OCI-LY1 (cell line): ENCODE measurements around the gene NKD1.

Experiments used
- H2AFZ ChIP-seq: fragments of 200-600 bp; sonication (generic), shearing (Covaris generic); 2 replicates; pipeline ENCODE4 v1.6.0; 2014; ENCODE audit warnings: antibody characterized with exemption, mild to moderate bottlenecking, low read length
- H3F3A ChIP-seq: fragments of 200-600 bp; sonication (generic), shearing (Covaris generic); 2 replicates; pipeline ENCODE4 v1.6.0; 2014; ENCODE audit warnings: mild to moderate bottlenecking, antibody characterized with exemption, low read length, moderate library complexity; ENCODE audit not compliant: insufficient read depth
- H3K27ac ChIP-seq: fragments of 200-600 bp; sonication (generic); 2 replicates; pipeline ENCODE4 v1.5.1; 2014; ENCODE audit warnings: low read length, mixed run types, mild to moderate bottlenecking, low read depth; ENCODE audit not compliant: poor library complexity, severe bottlenecking
- H3K27me3 ChIP-seq: fragments of 200-600 bp; sonication (generic); 2 replicates; pipeline ENCODE4 v1.6.0; 2014; ENCODE audit warnings: antibody characterized with exemption, mild to moderate bottlenecking, low read length, moderate library complexity; ENCODE audit not compliant: insufficient read depth
- H3K36me3 ChIP-seq: fragments of 200-600 bp; sonication (generic); 2 replicates; pipeline ENCODE4 v1.6.1; 2014; ENCODE audit warnings: mild to moderate bottlenecking, antibody characterized with exemption, low read length, moderate library complexity, mixed read lengths; ENCODE audit not compliant: insufficient read depth
- H3K4me1 ChIP-seq: fragments of 200-600 bp; sonication (generic); 2 replicates; pipeline ENCODE4 v1.5.1; 2014; ENCODE audit warnings: mild to moderate bottlenecking, low read length, moderate library complexity; ENCODE audit not compliant: insufficient read depth, severe bottlenecking
- H3K4me2 ChIP-seq: fragments of 200-600 bp; sonication (generic), shearing (Covaris generic); 2 replicates; pipeline ENCODE4 v1.6.1; 2014; ENCODE audit warnings: low read length
- H3K4me3 ChIP-seq: fragments of 200-600 bp; sonication (generic); 2 replicates; pipeline ENCODE4 v1.5.1; 2014; ENCODE audit warnings: low read length, low read depth, mild to moderate bottlenecking, mixed read lengths; ENCODE audit not compliant: poor library complexity, severe bottlenecking
- H3K79me2 ChIP-seq: fragments of 200-600 bp; shearing (Covaris generic); 2 replicates; pipeline ENCODE4 v1.6.1; 2016; ENCODE audit warnings: mixed run types, low read length, mixed read lengths; ENCODE audit not compliant: insufficient read depth
- H3K9ac ChIP-seq: fragments of 200-600 bp; sonication (generic), shearing (Covaris generic); 2 replicates; pipeline ENCODE4 v1.6.1; 2014; ENCODE audit warnings: mild to moderate bottlenecking, low read length, mixed read lengths
- H3K9me2 ChIP-seq: fragments of 200-600 bp; sonication (generic), shearing (Covaris generic); 2 replicates; pipeline ENCODE4 v1.6.1; 2014; ENCODE audit warnings: low read depth, mild to moderate bottlenecking, low read length, mixed read lengths
- H3K9me3 ChIP-seq: fragments of 200-600 bp; shearing (Covaris generic); 2 replicates; pipeline ENCODE4 v1.6.1; 2014; ENCODE audit warnings: low read length, mixed read lengths
- H4K20me1 ChIP-seq: fragments of 200-600 bp; sonication (generic), shearing (Covaris generic); 2 replicates; pipeline ENCODE4 v1.6.0; 2016; ENCODE audit warnings: mild to moderate bottlenecking, low read length; ENCODE audit not compliant: insufficient read depth
- EZH2 ChIP-seq: fragments of 200-600 bp; sonication (generic), shearing (Covaris generic); IDR thresholded peaks from 2 replicates; pipeline ENCODE4 v1.8.0; 2017; ENCODE audit warnings: borderline replicate concordance, mixed run types, mild to moderate bottlenecking, antibody characterized with exemption, low read length, moderate library complexity, mixed read lengths
- TF ChIP-seq, protein P1 (sequence below): fragments of 200-600 bp; sonication (generic), shearing (Covaris generic); IDR thresholded peaks from 2 replicates; pipeline ENCODE4 v1.5.1; 2017; ENCODE audit warnings: mild to moderate bottlenecking, antibody characterized with exemption, low read length, moderate library complexity, mixed read lengths

The NKD1 gene

DNA sequence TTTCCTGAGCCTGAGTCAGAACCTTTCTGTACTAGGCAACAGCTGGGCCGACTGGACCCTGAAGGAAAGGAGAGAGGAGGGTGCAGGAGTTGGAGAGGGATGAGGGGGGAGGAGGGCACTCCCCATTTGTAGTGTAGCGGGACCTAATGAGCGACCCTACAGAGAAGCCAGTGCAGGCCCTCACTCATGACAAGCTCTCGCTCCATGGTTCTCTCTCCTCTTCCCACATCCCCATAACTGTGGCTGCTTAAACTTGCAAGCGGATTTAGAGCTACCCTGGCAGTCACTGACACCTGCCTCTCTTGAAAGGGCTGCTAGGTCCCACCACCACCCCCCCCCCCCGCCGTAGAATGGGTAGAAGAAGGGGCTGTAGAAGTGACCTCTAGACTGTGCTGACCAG is 14.5 kb downstream of the NKD1 start:
- Histone ChIP-seq H3F3A (no peaks in the 10 kb centered on the region), H3K4me3 (no peak overlapping the region), H2AFZ (no peak overlapping the region), H3K9me3 (no peaks in the 10 kb centered on the region), H4K20me1 (no peaks in the 10 kb centered on the region), H3K9me2 (no peaks in the 10 kb centered on the region), H3K4me2 (no peak overlapping the region), H3K27ac (no peak overlapping the region), H3K79me2 (no peaks in the 10 kb centered on the region), H3K27me3 (no peaks in the 10 kb centered on the region), H3K9ac (no peak overlapping the region), H3K4me1 (no peaks in the 10 kb centered on the region), H3K36me3 (no peaks in the 10 kb centered on the region)
- TF ChIP-seq, protein P1, sequence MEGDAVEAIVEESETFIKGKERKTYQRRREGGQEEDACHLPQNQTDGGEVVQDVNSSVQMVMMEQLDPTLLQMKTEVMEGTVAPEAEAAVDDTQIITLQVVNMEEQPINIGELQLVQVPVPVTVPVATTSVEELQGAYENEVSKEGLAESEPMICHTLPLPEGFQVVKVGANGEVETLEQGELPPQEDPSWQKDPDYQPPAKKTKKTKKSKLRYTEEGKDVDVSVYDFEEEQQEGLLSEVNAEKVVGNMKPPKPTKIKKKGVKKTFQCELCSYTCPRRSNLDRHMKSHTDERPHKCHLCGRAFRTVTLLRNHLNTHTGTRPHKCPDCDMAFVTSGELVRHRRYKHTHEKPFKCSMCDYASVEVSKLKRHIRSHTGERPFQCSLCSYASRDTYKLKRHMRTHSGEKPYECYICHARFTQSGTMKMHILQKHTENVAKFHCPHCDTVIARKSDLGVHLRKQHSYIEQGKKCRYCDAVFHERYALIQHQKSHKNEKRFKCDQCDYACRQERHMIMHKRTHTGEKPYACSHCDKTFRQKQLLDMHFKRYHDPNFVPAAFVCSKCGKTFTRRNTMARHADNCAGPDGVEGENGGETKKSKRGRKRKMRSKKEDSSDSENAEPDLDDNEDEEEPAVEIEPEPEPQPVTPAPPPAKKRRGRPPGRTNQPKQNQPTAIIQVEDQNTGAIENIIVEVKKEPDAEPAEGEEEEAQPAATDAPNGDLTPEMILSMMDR, result no peak
- no peak for TF ChIP-seq EZH2

DNA sequence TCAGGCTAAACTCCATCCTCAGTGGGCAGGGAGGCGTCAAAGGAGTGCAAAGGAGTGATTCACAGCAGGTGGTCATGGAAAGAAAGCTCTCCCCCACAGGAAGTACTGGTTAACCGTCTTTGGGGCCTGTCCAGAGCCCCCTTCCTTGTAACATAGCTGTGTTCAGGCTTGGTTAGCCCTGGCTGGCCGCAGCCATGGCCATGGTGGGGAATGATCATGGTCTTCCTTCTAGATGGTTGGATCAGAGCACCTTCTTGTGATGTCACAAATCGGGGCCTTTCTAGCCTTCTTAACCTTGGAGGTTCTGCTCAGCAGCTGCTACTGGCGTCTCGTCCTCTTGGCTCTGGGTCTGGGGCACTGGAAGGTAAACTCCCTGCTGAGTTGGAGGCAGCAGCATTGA is 15.8 kb downstream of the NKD1 start:
- Histone ChIP-seq H3K27ac (no peak overlapping the region), H3K27me3 (no peaks in the 10 kb centered on the region), H3K36me3 (no peaks in the 10 kb centered on the region), H3K79me2 (no peaks in the 10 kb centered on the region), H3F3A (no peaks in the 10 kb centered on the region), H4K20me1 (no peaks in the 10 kb centered on the region), H3K4me3 (no peak overlapping the region), H3K9me2 (no peaks in the 10 kb centered on the region), H3K4me2 (no peak overlapping the region), H3K9ac (no peak overlapping the region), H3K9me3 (no peaks in the 10 kb centered on the region), H2AFZ (no peak overlapping the region), H3K4me1 (no peaks in the 10 kb centered on the region)
- no peak for TF ChIP-seq EZH2
- TF ChIP-seq, protein P1, result no peak

DNA sequence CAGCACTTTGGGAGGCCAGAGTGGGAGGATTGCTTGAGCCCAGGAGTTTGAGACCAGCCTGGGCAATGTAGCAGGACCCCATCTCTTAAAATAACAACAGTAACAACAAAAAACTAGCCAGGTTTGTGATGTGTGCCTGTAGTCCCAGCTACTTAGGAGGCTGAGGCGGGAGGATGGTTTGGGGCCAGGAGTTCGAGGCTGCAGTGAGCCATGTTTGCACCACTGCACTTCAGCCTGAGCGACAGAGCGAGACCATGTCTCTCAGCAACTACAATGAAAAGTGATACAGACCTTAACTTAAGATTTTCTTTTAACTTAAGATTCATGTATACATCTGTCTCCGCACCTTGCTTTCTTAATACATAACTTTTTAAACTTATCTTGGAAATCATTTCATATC is 17.2 kb downstream of the NKD1 start:
- Histone ChIP-seq H3K27ac (no peak overlapping the region), H3K9ac (no peak overlapping the region), H3K4me3 (no peak overlapping the region), H3K27me3 (no peaks in the 10 kb centered on the region), H3K36me3 (no peaks in the 10 kb centered on the region), H3K4me1 (no peaks in the 10 kb centered on the region), H2AFZ (no peak overlapping the region), H4K20me1 (no peaks in the 10 kb centered on the region), H3K4me2 (no peak overlapping the region), H3K79me2 (no peaks in the 10 kb centered on the region), H3F3A (no peaks in the 10 kb centered on the region), H3K9me3 (no peaks in the 10 kb centered on the region), H3K9me2 (no peaks in the 10 kb centered on the region)
- no peak for TF ChIP-seq EZH2
- TF ChIP-seq, protein P1, result no peak
